Osteoblast (primary cell): ENCODE results near the gene PRORP. TPM values are rescaled to one million over a fixed set of nuclear protein-coding genes. Genes with fewer than 3 reads are reported as not detected.

Source experiments
- DNase-seq: peaks from one replicate; pipeline ENCODE4 v3.0.0; 2011; ENCODE audit warnings: low spot score, mixed read lengths; ENCODE audit not compliant: insufficient read length; ENCODE audit errors: missing footprints
- H2AFZ ChIP-seq: 2 replicates; pipeline ENCODE4 v1.6.0; 2011; ENCODE audit warnings: mild to moderate bottlenecking, low read length
- H3K27ac ChIP-seq: 2 replicates; pipeline ENCODE4 v1.5.1; 2011; ENCODE audit warnings: mild to moderate bottlenecking, low read depth, low read length, moderate library complexity
- H3K27me3 ChIP-seq: 2 replicates; pipeline ENCODE4 v1.6.0; 2012; ENCODE audit warnings: mild to moderate bottlenecking, control low read depth, inconsistent platforms, low read length, moderate library complexity; ENCODE audit not compliant: insufficient read depth
- H3K36me3 ChIP-seq: 2 replicates; pipeline ENCODE4 v1.5.1; 2011; ENCODE audit warnings: mild to moderate bottlenecking, low read length, control low read depth, moderate library complexity; ENCODE audit not compliant: insufficient read depth
- H3K4me1 ChIP-seq: 2 replicates; pipeline ENCODE4 v1.5.1; 2011; ENCODE audit warnings: mild to moderate bottlenecking, low read length, control low read depth, moderate library complexity; ENCODE audit not compliant: insufficient read depth
- H3K4me2 ChIP-seq: 2 replicates; pipeline ENCODE4 v1.6.0; 2011; ENCODE audit warnings: mild to moderate bottlenecking, low read length; ENCODE audit not compliant: insufficient read depth
- H3K4me3 ChIP-seq: fragments of 200-600 bp; sonication (generic); 3 replicates; pipeline ENCODE4 v1.5.1; 2012; ENCODE audit warnings: mild to moderate bottlenecking, low read length, inconsistent platforms; ENCODE audit not compliant: insufficient read depth
- H3K79me2 ChIP-seq: 2 replicates; pipeline ENCODE4 v1.6.0; 2012; ENCODE audit warnings: mild to moderate bottlenecking, low read length, control low read depth, inconsistent platforms; ENCODE audit not compliant: insufficient read depth
- H3K9me3 ChIP-seq: 2 replicates; pipeline ENCODE4 v1.5.1; 2011; ENCODE audit warnings: low read depth, low read length, control low read depth
- H4K20me1 ChIP-seq: 2 replicates; pipeline ENCODE4 v1.6.0; 2012; ENCODE audit warnings: mild to moderate bottlenecking, low read length, control low read depth; ENCODE audit not compliant: insufficient read depth
- CTCF ChIP-seq: IDR thresholded peaks from 2 replicates; pipeline ENCODE4 v1.5.1; 2011; ENCODE audit warnings: mild to moderate bottlenecking, low read depth, low read length, moderate library complexity; ENCODE audit errors: extremely low read depth
- total RNA-seq: library from RNA; depleted of rRNA; stranded (reverse); fragments of >200 nt; gene quantifications from 2 replicates; pipeline ENCODE4 v1.2.3, GENCODE V29; 2012

PRORP gene
- total RNA-seq, 1 donor: 30.4 TPM

GRCh38 chr14:35123388-35123703 is 994 bp downstream of the PRORP start:
- Histone ChIP-seq H3K4me1 (peaks cover 16% of the 10 kb centered on the region), H4K20me1 (no peaks in the 10 kb centered on the region), H3K9me3 (no peaks in the 10 kb centered on the region), H3K36me3 (no peaks in the 10 kb centered on the region), H3K4me3 (peak overlapping the region; percentile 84), H2AFZ (peak overlapping the region; percentile 97), H3K27me3 (no peaks in the 10 kb centered on the region), H3K4me2 (peak overlapping the region; percentile 86), H3K79me2 (peaks cover 55% of the 10 kb centered on the region), H3K27ac (peak overlapping the region; percentile 99)
- TF ChIP-seq CTCF: no peak
- no peak for DNase-seq

GRCh38 chr14:35124127-35124526 is 1.8 kb downstream of the PRORP start:
- no peaks in the 10 kb centered on the region for H4K20me1 ChIP-seq
- peak overlapping the region; percentile 99 for H3K27ac ChIP-seq
- H3K36me3 ChIP-seq: no peaks in the 10 kb centered on the region
- H3K79me2 ChIP-seq: peaks cover 53% of the 10 kb centered on the region
- H3K4me2 ChIP-seq: peak overlapping the region; percentile 86
- H3K27me3 ChIP-seq: no peaks in the 10 kb centered on the region
- no peak overlapping the region for H2AFZ ChIP-seq
- no peak overlapping the region for H3K4me3 ChIP-seq
- peaks cover 16% of the 10 kb centered on the region for H3K4me1 ChIP-seq
- no peak for DNase-seq
- no peaks in the 10 kb centered on the region for H3K9me3 ChIP-seq
- TF ChIP-seq CTCF: no peak

GRCh38 chr14:35133542-35134328 is 11.4 kb downstream of the PRORP start:
- peaks cover 43% of the 10 kb centered on the region for H3K79me2 ChIP-seq
- DNase-seq: no peak
- H4K20me1 ChIP-seq: peaks cover 3% of the 10 kb centered on the region

More at GRCh38 chr14:35133542-35134328, 11.4 kb downstream of the PRORP start:
- H3K4me3 ChIP-seq: no peak overlapping the region
- TF ChIP-seq CTCF: no peak
- H3K4me2 ChIP-seq: no peak overlapping the region
- H2AFZ ChIP-seq: no peak overlapping the region
- H3K36me3 ChIP-seq: peaks cover 5% of the 10 kb centered on the region
- no peaks in the 10 kb centered on the region for H3K27me3 ChIP-seq
- H3K9me3 ChIP-seq: no peaks in the 10 kb centered on the region
- H3K4me1 ChIP-seq: no peaks in the 10 kb centered on the region
- no peak overlapping the region for H3K27ac ChIP-seq
